Karpas-422 (cell line): ENCODE measurements around the gene TOR3A. TPM values are rescaled to one million over a fixed set of nuclear protein-coding genes. Genes with fewer than 3 reads are reported as not detected.
"Not testable (repeated sequence)": the region's sequence is repeated elsewhere in the genome, so short reads cannot be mapped to it uniquely, and the experiment has no call there.

ENCODE experiments used
- DNase-seq: peaks from one replicate; pipeline ENCODE4 v3.0.0-alpha.2; 2015
- H2AFZ ChIP-seq: fragments of 200-600 bp; sonication (generic); 2 replicates; pipeline ENCODE4 v1.6.1; 2014; ENCODE audit warnings: antibody characterized with exemption, low read length, mixed read lengths
- H3K27ac ChIP-seq: fragments of 200-600 bp; sonication (generic); 2 replicates; pipeline ENCODE4 v1.5.1; 2014; ENCODE audit warnings: mild to moderate bottlenecking, low read length, moderate library complexity
- H3K27me3 ChIP-seq: fragments of 200-600 bp; sonication (generic); 2 replicates; pipeline ENCODE4 v1.6.1; 2014; ENCODE audit warnings: low read length, mixed read lengths
- H3K36me3 ChIP-seq: fragments of 200-600 bp; sonication (generic); 2 replicates; pipeline ENCODE4 v1.6.1; 2014; ENCODE audit warnings: low read length, mixed read lengths; ENCODE audit not compliant: insufficient read depth
- H3K4me1 ChIP-seq: fragments of 200-600 bp; sonication (generic); 2 replicates; pipeline ENCODE4 v1.6.1; 2014; ENCODE audit warnings: mild to moderate bottlenecking, low read length, mixed read lengths
- H3K4me2 ChIP-seq: fragments of 200-600 bp; sonication (generic); 2 replicates; pipeline ENCODE4 v1.6.1; 2014; ENCODE audit warnings: low read length, low read depth, mild to moderate bottlenecking; ENCODE audit not compliant: poor library complexity, severe bottlenecking
- H3K4me3 ChIP-seq: fragments of 200-600 bp; sonication (generic); 2 replicates; pipeline ENCODE4 v1.5.1; 2014; ENCODE audit warnings: mild to moderate bottlenecking, antibody characterized with exemption, low read length, mixed read lengths
- H3K79me2 ChIP-seq: fragments of 200-600 bp; sonication (generic); 2 replicates; pipeline ENCODE4 v1.6.1; 2014; ENCODE audit warnings: mild to moderate bottlenecking, low read length, mixed read lengths
- H3K9ac ChIP-seq: fragments of 200-600 bp; sonication (generic); 2 replicates; pipeline ENCODE4 v1.6.0; 2014; ENCODE audit warnings: low read length
- H3K9me2 ChIP-seq: fragments of 200-600 bp; sonication (generic), shearing (Covaris generic); replicated peaks from 2 replicates; pipeline ENCODE4 v1.6.0; 2014; ENCODE audit warnings: mild to moderate bottlenecking, low read length, moderate library complexity; ENCODE audit not compliant: insufficient read depth
- H3K9me3 ChIP-seq: fragments of 300-700, 200-600 bp; sonication (generic); 2 replicates; pipeline ENCODE4 v1.6.1; 2014; ENCODE audit warnings: low read length, mixed read lengths
- H4K20me1 ChIP-seq: fragments of 200-600 bp; sonication (generic); 2 replicates; pipeline ENCODE4 v1.6.1; 2014; ENCODE audit warnings: mild to moderate bottlenecking, antibody characterized with exemption, low read length, low read depth; ENCODE audit not compliant: insufficient read depth
- small RNA-seq: library from RNA; depleted of rRNA; stranded (forward); fragments of <200 nt; gene quantifications from one replicate; pipeline ENCODE3, GENCODE V24; 2014
- total RNA-seq: library from RNA; depleted of rRNA; stranded (reverse); fragments of >200 nt; shearing (Covaris generic); gene quantifications from 2 replicates; pipeline ENCODE4 v1.2.3, GENCODE V29; 2014; ENCODE audit warnings: low replicate concordance; rRNA removed

Gene TOR3A
- total RNA-seq, 1 experiment from 2014 or later: 83.1 TPM

DNA sequence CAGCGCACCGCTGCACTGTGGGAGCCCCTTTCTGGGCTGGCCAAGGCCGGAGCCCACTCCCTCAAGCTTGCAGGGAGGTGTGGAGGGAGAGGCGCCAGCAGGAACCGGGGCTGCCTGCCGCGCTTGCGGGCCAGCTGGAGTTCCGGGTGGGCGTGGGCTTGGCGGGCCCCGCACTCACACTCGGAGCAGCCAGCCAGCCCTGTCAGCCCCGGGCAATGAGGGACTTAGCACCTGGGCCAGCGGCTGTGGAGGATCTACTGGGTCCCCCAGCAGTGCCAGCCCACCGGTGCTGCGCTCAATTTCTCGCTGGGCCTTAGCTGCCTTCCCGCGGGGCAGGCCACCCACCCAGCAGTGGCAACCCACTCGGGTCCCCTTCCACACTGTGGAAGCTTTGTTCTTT is 56.9 kb downstream of the TOR3A start:
- H3K36me3 ChIP-seq, H3K9ac ChIP-seq, H4K20me1 ChIP-seq, H3K9me2 ChIP-seq, H3K4me2 ChIP-seq, H2AFZ ChIP-seq, H3K27me3 ChIP-seq, H3K4me3 ChIP-seq, H3K27ac ChIP-seq, H3K9me3 ChIP-seq: not testable (repeated sequence)
- peaks cover 59% of the 10 kb centered on the region for H3K79me2 ChIP-seq
- H3K4me1 ChIP-seq: peaks cover 20% of the 10 kb centered on the region
- peak; percentile 19 for DNase-seq

DNA sequence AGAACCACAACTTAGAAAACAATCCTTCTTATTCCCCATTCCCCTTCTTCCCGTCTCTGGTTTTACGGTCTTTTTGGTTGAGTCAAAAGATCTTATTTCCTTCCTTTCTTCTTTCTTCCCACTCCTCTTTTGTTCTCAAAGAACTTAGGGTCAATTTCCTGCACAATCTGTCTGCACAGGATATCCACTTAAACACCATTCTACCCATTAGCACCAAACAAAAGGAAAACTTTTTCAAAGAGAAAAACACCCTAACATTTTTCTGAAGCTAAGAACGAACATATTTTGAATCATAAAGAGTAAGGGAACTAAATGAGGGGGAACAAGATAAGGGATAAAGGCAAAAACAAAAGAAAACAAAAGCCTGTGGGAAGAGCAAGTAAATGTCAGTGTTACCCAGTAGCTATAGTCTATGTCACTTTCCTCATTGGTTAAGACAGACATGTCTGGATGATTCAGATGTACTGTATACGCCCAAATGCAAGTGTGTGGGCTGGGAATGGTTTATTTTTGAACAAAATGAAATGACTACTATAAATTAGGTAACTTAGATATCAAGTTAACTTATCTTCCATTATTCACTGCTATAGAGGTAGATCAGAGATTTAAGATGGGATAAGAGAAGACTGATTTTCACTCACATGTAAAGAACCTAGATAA is 59.9 kb downstream of the TOR3A start:
- H3K4me2 ChIP-seq: peak overlapping the region; percentile 27
- peaks cover 20% of the 10 kb centered on the region for H3K4me1 ChIP-seq
- peaks cover 67% of the 10 kb centered on the region for H3K79me2 ChIP-seq
- no peaks in the 10 kb centered on the region for H3K9me3 ChIP-seq
- no peak overlapping the region for H3K9ac ChIP-seq
- no peaks in the 10 kb centered on the region for H4K20me1 ChIP-seq
- H3K27me3 ChIP-seq: no peaks in the 10 kb centered on the region
- H3K27ac ChIP-seq: peak overlapping the region; percentile 51; the same call in 1 of the 2 replicates
- H2AFZ ChIP-seq: no peak overlapping the region
- no peaks in the 10 kb centered on the region for H3K36me3 ChIP-seq
- peak; percentile 38 for DNase-seq
- H3K9me2 ChIP-seq: no peaks in the 10 kb centered on the region
- H3K4me3 ChIP-seq: no peak overlapping the region

DNA sequence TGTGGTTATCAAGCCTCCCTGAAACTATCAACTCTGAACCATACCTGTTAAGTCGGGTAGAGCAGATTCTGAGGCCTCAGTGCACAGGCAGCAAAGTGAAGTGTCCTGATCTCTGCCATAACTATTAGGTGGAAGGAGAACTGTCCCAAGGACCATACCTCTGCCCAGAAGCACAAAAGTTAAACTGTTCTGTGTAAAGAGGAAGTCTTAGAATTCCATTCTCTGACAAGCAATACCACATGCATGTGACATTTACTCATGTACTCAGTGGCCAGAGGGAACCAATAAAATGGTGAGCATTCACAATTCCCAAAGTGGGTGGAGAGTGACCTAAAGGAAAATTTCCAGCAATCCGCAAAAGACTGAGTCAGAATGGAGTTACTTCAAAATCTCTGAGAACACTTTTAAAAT is 61.0 kb downstream of the TOR3A start:
- H3K79me2 ChIP-seq: peaks cover 63% of the 10 kb centered on the region
- no peak overlapping the region for H3K4me3 ChIP-seq

DNA sequence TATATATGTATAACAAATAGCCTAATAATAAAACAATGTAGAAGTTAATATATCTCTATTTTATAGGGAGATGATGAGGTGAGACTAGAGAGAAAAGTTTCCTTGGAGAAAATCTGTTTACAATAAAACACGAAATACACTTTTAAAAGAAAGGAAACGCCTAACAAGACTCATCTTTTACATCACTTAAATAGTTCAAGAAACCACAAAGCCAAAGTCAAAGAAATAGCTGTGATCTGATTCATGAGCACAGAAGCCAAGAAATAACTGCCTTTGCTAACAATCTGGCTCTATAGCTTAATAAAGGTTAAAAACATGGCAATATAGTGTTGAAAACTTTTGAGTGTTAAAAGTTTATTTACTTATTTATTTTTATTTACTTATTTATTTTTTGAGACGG is 61.5 kb downstream of the TOR3A start:
- H3K36me3 ChIP-seq: no peaks in the 10 kb centered on the region
- H4K20me1 ChIP-seq: no peaks in the 10 kb centered on the region
- H3K4me2 ChIP-seq: no peak overlapping the region
- DNase-seq: peak; percentile 9
- H3K9ac ChIP-seq: no peak overlapping the region
- H3K79me2 ChIP-seq: peaks cover 63% of the 10 kb centered on the region
- no peak overlapping the region for H2AFZ ChIP-seq
- no peaks in the 10 kb centered on the region for H3K9me2 ChIP-seq
- no peak overlapping the region for H3K27ac ChIP-seq
- H3K9me3 ChIP-seq: no peaks in the 10 kb centered on the region
- H3K27me3 ChIP-seq: no peaks in the 10 kb centered on the region
- H3K4me3 ChIP-seq: no peak overlapping the region
- peaks cover 20% of the 10 kb centered on the region for H3K4me1 ChIP-seq

More for the DNA sequence above, 61.0 kb downstream of the TOR3A start:
- Histone ChIP-seq H2AFZ (no peak overlapping the region), H3K36me3 (no peaks in the 10 kb centered on the region), H3K4me2 (peak overlapping the region; percentile 12), H3K9ac (no peak overlapping the region), H3K27ac (peak overlapping the region; percentile 51), H4K20me1 (no peaks in the 10 kb centered on the region), H3K4me1 (peaks cover 20% of the 10 kb centered on the region), H3K9me2 (no peaks in the 10 kb centered on the region), H3K27me3 (no peaks in the 10 kb centered on the region), H3K9me3 (no peaks in the 10 kb centered on the region)
- DNase-seq: peak; percentile 55

DNA sequence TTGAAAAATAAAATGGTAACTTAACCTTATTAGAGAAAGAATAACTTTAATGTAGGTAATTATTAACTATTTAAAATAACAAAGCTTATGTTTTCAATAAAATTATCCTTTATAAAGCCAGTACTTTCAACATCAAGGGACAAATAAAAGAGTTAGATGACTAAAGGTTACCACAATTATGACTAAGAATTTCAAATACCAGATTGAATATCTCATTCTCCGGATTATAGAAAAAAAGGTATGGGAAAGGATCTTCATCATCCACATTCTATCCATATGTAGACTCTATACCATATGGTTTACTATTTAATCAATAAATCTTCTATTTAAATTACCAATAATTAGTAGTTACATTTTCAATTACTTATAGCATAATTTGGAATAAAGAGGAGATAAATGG is 62.8 kb downstream of the TOR3A start:
- Histone ChIP-seq H3K79me2 (peaks cover 65% of the 10 kb centered on the region), H3K27ac (no peak overlapping the region), H3K4me3 (no peak overlapping the region), H3K9ac (no peak overlapping the region), H3K4me2 (no peak overlapping the region), H3K9me2 (no peaks in the 10 kb centered on the region), H3K4me1 (peaks cover 20% of the 10 kb centered on the region), H3K27me3 (no peaks in the 10 kb centered on the region), H3K9me3 (no peaks in the 10 kb centered on the region), H4K20me1 (no peaks in the 10 kb centered on the region), H3K36me3 (no peaks in the 10 kb centered on the region), H2AFZ (no peak overlapping the region)
- DNase-seq: no peak

DNA sequence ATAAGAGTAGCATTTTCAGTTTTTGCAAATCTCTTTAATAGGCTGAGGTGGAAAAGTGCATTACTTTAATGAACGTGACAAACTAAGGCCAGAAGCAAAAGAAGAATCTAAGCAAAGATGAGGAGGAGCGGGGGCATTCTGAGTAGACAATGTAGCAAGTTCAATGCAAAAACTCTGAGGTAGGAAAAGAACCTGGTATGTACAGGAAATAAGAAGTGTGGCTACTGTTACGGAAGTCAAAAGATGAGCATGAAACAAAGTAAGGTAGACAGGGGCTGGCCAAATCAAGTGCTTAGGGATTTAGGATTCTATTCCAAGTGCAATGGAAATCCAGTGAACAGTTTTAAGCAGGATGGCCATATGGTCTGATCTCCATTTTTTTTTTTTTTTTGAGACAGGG is 63.7 kb downstream of the TOR3A start:
- Histone ChIP-seq H3K27ac (no peak overlapping the region), H3K4me1 (peaks cover 20% of the 10 kb centered on the region), H3K36me3 (no peaks in the 10 kb centered on the region), H3K4me2 (no peak overlapping the region), H3K4me3 (no peak overlapping the region), H3K9me2 (no peaks in the 10 kb centered on the region), H4K20me1 (no peaks in the 10 kb centered on the region), H3K9me3 (no peaks in the 10 kb centered on the region), H2AFZ (no peak overlapping the region), H3K9ac (no peak overlapping the region), H3K27me3 (no peaks in the 10 kb centered on the region), H3K79me2 (peaks cover 65% of the 10 kb centered on the region)
- no peak for DNase-seq

Small RNA genes within 50 kb of the gene (small RNA-seq; reads per million reads assigned to genes)
- gene AL512326.3: not detected

Other genes starting within 250 kb of the TOR3A start
- gene ANGPTL1, start 211.0 kb upstream of the TOR3A start, total RNA-seq: 0.25 TPM in 1 of 2 replicates, not detected in the other
- gene FAM20B, start 56.2 kb upstream of the TOR3A start, total RNA-seq: 23.2 and 30.0 TPM in 2 replicates
- 11.3 and 14.3 TPM in 2 replicates for gene ABL2, start 147.6 kb downstream of the TOR3A start, total RNA-seq
- gene SOAT1, start 211.7 kb downstream of the TOR3A start, total RNA-seq: 8.2 and 18.9 TPM in 2 replicates